Duodenal mucosa (tissue), 2 donors: ENCODE results near the gene MYO1D.
A peak's percentile ranks its signal among the peaks of the same experiment; 100 is the strongest.
"Not testable (repeated sequence)": the region's sequence is repeated elsewhere in the genome, so short reads cannot be mapped to it uniquely, and the experiment has no call there.

Source experiments
- H3K27ac ChIP-seq: one replicate; pipeline ENCODE4 v1.7.0; 2013; ENCODE audit warnings: low read depth, low read length
- H3K27me3 ChIP-seq, 2 donors: one replicate each; pipeline ENCODE4 v1.7.0; 2013; ENCODE audit warnings: low read length in 2 of 2, control low read depth in 1 of 2; ENCODE audit not compliant: insufficient read depth in 2 of 2, control insufficient read depth in 1 of 2
- H3K36me3 ChIP-seq, 2 donors: one replicate each; pipeline ENCODE4 v1.7.0; 2013; ENCODE audit warnings: low read length in 2 of 2, control low read depth in 1 of 2; ENCODE audit not compliant: insufficient read depth in 2 of 2, control insufficient read depth in 1 of 2
- H3K4me1 ChIP-seq, 2 donors: one replicate each; pipeline ENCODE4 v1.7.0; 2013; ENCODE audit warnings: low read length in 2 of 2, control low read depth in 1 of 2; ENCODE audit not compliant: insufficient read depth in 2 of 2, control insufficient read depth in 1 of 2
- H3K4me3 ChIP-seq, 2 donors: one replicate each; pipeline ENCODE4 v1.7.0; 2013; ENCODE audit warnings: low read length in 2 of 2, low read depth in 1 of 2
- H3K9ac ChIP-seq, 2 donors: one replicate each; pipeline ENCODE4 v1.7.0; 2013; ENCODE audit warnings: low read length in 2 of 2, low read depth in 1 of 2
- H3K9me3 ChIP-seq, 2 donors: one replicate each; pipeline ENCODE4 v1.7.0; 2013; ENCODE audit warnings: low read length in 2 of 2, control low read depth in 1 of 2; ENCODE audit not compliant: control insufficient read depth in 1 of 2

Gene MYO1D

DNA sequence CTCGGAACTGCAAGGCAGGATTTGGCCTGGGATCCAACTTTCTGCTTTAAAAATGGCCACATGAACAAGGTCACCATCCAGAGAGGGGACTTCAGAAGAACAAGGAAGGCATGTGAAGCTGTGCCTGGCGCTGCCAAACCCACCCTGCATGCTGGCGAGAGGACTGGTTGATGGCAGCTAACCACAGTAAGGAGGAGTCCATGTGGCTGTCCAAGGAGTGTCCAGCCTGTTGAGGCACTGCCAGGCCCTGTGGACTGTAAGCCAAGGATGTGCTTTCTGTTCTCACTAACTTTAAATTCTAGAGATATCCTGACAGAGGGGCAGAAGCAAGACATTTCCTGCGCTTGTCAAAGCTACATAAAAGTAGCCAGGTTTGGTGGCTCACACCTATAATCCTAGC, 349.8 kb downstream of the MYO1D start:
- Histone ChIP-seq H3K9me3 (no peaks in the 10 kb centered on the region), H3K4me1 (no peaks in the 10 kb centered on the region), H3K4me3 (no peak overlapping the region), H3K27me3 (no peaks in the 10 kb centered on the region), H3K9ac (no peak overlapping the region), H3K27ac (no peak overlapping the region), H3K36me3 (peaks cover 0 to 19% of the 10 kb centered on the region in 2 donors)

DNA sequence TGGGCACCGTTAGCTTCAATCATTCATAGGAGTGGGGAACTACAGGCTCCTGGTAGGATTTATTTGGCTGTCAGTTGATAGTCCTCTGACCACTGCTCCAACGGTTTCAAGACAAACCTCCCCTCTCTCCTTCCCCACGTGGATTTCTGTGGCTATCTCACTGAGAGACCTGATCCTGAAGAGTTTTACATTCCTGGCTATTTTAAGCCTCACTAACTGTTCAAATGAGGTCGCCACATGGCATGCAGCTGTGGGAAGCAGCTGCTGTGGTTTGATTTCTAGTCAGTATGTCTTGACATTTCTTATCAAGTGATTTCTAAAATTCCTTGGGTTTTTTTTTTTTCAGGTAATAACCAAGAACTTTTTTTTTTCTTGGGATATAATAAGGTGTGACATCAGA, 351.8 kb downstream of the MYO1D start:
- Histone ChIP-seq H3K27me3 (peaks cover 0 to 5% of the 10 kb centered on the region in 2 donors), H3K4me1 (peaks cover 4 to 5% of the 10 kb centered on the region in 2 donors), H3K9me3 (no peaks in the 10 kb centered on the region), H3K36me3 (peaks cover 0 to 19% of the 10 kb centered on the region in 2 donors), H3K4me3 (no peak overlapping the region), H3K27ac (no peak overlapping the region), H3K9ac (no peak overlapping the region)

DNA sequence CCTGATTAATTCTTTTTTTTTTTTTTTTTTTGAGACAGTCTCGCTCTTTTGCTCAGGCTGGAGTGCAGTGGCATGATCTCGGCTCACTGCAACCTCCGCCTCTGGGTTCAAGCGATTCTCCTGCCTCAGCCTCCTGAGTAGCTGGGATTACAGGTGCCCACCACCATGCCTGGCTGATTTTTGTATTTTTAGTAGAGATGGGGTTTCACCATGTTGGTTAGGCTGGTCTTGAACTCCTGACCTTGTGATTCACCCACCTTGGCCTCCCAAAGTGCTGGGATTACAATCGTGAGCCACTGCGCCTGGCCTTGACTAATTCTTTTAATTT, 352.4 kb downstream of the MYO1D start:
- not testable (repeated sequence) for H3K27me3 ChIP-seq, H3K27ac ChIP-seq, H3K4me3 ChIP-seq, H3K9ac ChIP-seq, H3K9me3 ChIP-seq, H3K4me1 ChIP-seq
- H3K36me3 ChIP-seq = peaks cover 0 to 15% of the 10 kb centered on the region in 2 donors

DNA sequence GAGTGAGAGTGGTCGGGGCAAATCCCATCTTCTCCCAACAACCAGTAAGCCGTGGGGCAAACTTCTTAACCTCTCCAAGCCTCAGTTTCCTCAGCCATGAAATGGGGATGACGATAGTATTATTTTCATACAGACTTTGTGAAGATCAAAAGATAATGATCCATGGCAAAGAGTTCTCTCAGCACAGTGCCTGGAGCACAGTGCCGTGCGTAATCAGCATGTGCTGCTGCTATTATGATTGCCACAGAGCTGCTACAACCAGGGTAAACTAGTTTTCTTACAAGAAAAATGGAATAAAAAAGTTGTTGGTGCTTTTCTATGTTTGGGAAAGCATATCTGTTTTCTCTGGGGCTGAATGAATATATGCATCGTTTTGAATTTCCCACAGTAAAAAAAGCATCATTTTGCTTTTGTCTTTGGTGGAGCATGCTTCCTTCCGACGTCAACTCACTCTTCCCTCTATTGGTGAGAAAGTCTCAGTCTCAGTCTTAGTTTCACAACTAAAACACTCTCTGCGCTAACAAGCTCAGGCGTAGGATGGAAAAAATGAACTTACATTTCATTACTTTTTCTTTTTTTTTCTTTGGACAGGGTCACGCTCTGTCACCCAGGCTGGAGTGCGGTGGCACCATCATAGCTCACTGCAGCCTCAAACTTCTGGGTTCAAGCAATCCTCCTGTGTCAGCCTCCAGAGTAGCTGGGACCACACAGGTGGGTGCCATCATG, 352.9 kb downstream of the MYO1D start:
- H3K36me3 ChIP-seq = peaks cover 0 to 12% of the 10 kb centered on the region in 2 donors
- no peaks in the 10 kb centered on the region for H3K9me3 ChIP-seq
- no peak overlapping the region for H3K27ac ChIP-seq
- H3K4me1 ChIP-seq = peaks cover 9% of the 10 kb centered on the region in 2 donors
- H3K9ac ChIP-seq = no peak overlapping the region
- peaks cover 0 to 5% of the 10 kb centered on the region in 2 donors for H3K27me3 ChIP-seq
- H3K4me3 ChIP-seq = no peak overlapping the region

DNA sequence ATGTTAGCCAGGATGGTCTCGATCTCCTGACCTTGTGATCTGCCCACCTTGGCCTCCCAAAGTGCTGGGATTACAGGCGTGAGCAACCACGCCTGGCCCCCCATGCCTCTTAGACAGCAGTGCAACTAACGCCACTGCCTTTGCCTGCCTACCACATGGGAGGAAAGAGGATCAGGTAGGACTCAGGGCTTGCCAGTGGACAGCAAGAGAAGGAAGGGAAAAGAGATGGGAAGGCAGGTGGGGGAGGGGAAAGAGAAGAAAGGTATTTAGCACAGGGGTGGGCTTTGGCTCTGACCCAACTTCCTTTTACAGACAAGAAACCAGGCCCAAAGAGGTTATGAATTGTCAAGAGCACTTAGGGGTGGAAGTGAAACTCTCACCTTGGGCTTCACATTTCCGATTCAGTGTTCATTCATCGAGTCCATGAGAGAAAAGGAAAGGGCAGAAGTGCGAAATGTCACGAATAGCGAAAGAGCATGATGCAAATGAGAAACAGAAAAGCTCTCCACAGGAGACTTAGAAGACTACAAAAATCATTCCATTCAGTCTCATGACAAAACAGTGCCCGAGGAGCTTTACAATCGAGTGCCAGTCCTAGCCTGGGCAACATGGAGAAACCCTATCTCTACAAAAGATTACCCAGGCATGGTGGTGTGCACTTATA, 353.8 kb downstream of the MYO1D start:
- Histone ChIP-seq H3K9me3 (no peaks in the 10 kb centered on the region), H3K4me3 (no peak overlapping the region), H3K27me3 (peaks cover 0 to 5% of the 10 kb centered on the region in 2 donors), H3K27ac (no peak overlapping the region), H3K9ac (no peak overlapping the region), H3K4me1 (peaks cover 9 to 13% of the 10 kb centered on the region in 2 donors), H3K36me3 (peaks cover 0 to 4% of the 10 kb centered on the region in 2 donors)

DNA sequence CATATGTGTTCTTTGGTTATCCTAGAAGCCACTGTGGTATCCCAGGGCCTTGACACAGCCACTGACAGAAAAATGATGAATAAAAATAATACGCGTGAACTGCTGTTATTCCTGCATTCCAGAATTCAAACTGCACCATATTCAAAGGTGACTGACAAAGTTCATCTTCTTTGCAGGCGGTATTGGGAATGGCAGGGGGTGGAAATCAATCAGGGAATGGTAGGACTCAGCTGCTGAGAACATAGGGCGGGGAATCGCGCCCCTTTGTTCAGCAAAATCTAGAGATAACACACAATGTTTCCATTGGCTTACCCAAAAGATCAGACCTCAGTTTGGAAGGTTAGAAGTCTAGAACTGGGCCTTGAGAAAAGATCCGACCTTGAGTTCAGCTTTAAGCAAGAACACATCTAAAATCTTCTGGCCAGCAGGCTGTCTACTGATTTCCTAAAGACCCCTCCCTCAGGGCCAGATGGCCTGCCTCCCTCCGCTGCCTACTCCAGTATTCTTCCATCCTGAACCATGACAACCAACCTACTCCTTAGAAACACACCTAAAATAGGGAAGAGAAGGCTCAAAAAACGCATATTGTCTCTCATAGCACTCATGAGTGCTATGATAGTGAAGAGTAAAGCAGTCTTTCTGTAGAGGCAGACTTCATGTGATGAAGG, 356.1 kb downstream of the MYO1D start:
- H3K4me1 ChIP-seq = peaks cover 9 to 13% of the 10 kb centered on the region in 2 donors
- no peak overlapping the region for H3K4me3 ChIP-seq
- no peak overlapping the region for H3K27ac ChIP-seq
- H3K36me3 ChIP-seq = no peaks in the 10 kb centered on the region
- peaks cover 0 to 5% of the 10 kb centered on the region in 2 donors for H3K27me3 ChIP-seq
- no peak overlapping the region for H3K9ac ChIP-seq
- no peaks in the 10 kb centered on the region for H3K9me3 ChIP-seq

DNA sequence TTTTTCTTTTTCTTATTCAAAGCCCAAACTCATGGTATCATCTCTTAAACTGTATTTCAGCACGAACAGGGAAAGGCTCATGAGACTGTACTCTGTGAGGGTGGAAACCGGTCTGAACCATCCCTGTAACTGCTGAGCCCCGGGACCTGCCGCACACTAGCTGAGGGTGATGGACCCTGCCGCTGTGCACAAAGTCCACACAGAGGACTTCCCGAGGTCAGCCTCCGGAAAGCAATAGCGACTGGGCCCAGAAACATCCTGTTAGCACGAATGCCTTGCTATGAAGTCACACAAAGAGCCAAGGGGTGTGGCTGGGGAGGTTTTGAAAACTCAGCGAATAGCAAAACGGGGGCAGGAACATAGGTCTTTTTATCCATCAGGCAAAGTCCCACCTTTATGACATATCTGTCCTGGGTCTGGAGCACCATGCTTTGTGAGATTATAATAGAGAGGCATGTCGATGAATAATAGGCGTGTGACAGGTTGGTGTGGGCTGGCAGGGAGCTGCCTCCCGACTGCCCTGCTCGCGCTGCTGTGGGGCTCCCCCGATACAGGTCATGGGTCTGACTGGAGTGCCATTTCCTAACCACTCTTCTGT, 356.7 kb downstream of the MYO1D start:
- peaks cover 0 to 5% of the 10 kb centered on the region in 2 donors for H3K27me3 ChIP-seq
- no peak overlapping the region for H3K9ac ChIP-seq
- no peak overlapping the region for H3K27ac ChIP-seq
- H3K9me3 ChIP-seq = no peaks in the 10 kb centered on the region
- H3K4me1 ChIP-seq = peaks cover 9 to 13% of the 10 kb centered on the region in 2 donors
- peak overlapping the region; percentile 30 to 45 for H3K4me3 ChIP-seq
- H3K36me3 ChIP-seq = no peaks in the 10 kb centered on the region

DNA sequence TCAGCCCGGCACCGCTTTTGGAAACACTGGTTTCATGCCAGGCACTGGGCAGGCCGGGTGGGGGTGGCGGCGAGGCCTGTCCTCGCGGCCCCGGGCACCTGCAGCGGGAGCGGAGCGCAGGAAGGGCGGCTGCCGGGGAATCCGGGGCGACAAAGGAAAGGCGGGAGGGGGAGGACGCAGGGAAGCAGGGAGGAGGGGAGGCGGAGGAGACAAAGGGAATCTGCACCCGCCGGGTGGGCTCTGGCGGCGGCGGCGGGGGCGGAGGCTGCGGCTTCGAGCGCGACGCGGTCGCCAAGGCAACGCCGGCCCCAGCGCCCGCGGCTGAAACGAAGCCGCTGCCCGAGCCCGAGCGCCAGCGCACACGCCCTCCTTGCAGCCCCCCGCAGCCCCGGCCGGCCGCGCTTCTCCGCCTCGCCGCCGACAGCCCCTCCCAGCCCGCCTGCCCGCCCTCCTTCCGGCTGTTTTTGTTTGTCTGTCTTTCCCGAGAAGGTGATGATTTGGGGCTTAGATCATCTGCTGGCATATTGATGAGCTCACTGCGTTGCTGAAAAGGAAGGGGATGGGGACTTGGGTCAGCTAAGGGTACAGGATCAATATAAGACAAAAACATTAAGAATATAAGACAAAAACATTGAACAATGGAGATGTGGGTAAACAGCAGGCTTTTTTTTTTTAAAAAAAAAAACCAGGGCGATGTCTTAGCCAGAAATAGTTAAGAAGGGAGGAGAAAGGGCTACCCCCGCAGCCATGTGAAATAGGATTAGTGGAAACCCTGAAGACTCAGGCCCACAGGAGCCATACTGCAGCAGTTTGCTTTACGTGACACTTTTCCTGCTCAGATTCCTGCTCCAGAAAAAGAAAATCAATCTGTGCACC, 357.5 kb downstream of the MYO1D start:
- Histone ChIP-seq H3K4me3 (peak overlapping the region; percentile 30 to 45), H3K27ac (no peak overlapping the region)

DNA sequence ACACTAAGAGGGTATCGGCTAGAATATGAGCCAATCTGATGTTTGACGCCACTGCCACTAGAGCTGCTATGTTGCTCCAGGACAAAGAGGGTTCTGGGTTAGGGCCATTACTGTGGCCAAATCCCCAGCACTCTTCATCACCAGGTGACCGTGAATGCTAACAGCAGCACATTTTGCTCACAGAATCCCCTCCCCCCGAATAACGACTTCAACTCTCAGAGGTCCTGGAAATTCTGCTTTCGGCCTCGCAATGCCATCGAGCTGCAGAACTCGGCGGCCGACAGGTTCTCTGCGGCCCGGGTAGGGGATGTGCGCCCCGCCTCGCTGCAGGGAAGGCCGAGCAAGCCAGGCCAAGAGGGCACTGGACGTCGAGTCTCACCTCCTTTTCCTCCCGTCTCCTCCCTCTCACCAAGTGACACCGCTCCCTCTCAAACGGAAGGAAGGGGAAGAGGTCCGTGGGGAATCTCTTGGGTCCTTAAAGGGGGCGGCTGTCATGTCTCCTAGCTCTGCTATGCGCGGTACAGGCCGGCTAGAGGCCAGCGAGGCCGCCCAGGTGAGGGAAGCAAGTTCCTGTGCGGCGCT, 358.2 kb downstream of the MYO1D start:
- H3K4me3 ChIP-seq = peak overlapping the region; percentile 30 to 45
- H3K27me3 ChIP-seq = peaks cover 0 to 5% of the 10 kb centered on the region in 2 donors
- no peaks in the 10 kb centered on the region for H3K36me3 ChIP-seq
- H3K27ac ChIP-seq = no peak overlapping the region
- no peaks in the 10 kb centered on the region for H3K9me3 ChIP-seq
- no peak overlapping the region for H3K9ac ChIP-seq
- H3K4me1 ChIP-seq = peaks cover 9 to 13% of the 10 kb centered on the region in 2 donors

More for the DNA sequence above, 357.5 kb downstream of the MYO1D start:
- Histone ChIP-seq H3K9me3 (no peaks in the 10 kb centered on the region), H3K27me3 (peaks cover 0 to 5% of the 10 kb centered on the region in 2 donors), H3K36me3 (no peaks in the 10 kb centered on the region), H3K9ac (no peak overlapping the region), H3K4me1 (peaks cover 9 to 13% of the 10 kb centered on the region in 2 donors)
